Measurements from ENCODE around the gene ARFGAP2. TPM values are rescaled to one million over a fixed set of nuclear protein-coding genes. Genes with fewer than 3 reads are reported as not detected.

Gene ARFGAP2
- total and polyA plus RNA-seq, 9 of the 15 experiments (the other 6 are each of a cell fraction or from before 2014, with no cell fraction given): 29.1 to 140 (median 90.1) TPM

DNA sequence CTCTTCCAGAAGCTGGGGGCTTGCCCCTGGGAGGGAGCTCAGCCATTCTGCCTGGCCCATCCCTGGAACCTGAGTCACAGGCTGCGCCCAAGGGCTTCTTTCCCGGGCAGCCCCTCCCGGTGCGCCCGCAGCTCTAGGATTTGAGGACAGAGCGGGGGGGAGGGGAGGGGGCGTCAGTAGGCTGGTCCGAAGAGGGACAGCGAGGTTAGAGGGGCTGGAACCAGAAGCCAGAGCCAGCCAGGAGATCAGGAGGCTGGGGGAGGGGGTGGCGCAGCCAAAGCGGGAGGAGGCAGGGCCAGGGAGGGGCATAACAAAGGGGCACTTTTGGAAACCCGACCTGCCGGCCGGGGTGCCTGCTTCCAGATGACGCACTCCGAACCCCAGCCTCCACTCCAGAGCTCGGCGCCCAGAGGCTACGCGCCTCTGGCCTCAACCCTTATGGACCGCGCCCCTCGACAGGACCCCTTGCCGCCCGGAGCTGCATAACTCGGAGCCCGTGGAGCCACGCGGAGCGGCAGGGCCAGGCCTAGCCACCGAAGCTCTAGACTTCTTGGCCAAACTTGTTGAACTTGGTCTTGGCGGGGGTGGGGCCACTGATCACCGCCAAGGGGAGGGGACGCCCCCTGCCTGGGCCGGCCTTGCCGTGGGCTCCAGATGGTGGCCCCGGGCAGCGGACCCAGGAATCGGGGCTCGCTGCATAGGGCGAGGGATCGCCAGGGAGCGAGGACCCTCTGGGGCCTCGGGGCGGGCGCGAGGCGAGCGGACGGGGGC is 8.8 kb upstream of the ARFGAP2 start (continued):
- TF ChIP-seq JUN (IDR thresholded peaks at IDR 0.05; ENCODE audit: borderline replicate concordance, low read depth, low read length): no peak
- no peak for TF ChIP-seq JUN (CRISPR knock-in tag; IDR thresholded peaks at IDR 0.05; ENCODE audit: borderline replicate concordance)
- TF ChIP-seq, protein P1, sequence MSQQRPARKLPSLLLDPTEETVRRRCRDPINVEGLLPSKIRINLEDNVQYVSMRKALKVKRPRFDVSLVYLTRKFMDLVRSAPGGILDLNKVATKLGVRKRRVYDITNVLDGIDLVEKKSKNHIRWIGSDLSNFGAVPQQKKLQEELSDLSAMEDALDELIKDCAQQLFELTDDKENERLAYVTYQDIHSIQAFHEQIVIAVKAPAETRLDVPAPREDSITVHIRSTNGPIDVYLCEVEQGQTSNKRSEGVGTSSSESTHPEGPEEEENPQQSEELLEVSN (IDR thresholded peaks at IDR 0.05; ENCODE audit: borderline replicate concordance in 1 of 2, extremely low read depth in 1 of 2, insufficient read depth in 1 of 2, insufficient read length in 1 of 2, low read depth in 1 of 2, low read length in 1 of 2, poor library complexity in 1 of 2, severe bottlenecking in 1 of 2): peak in 1 of 2 experiments; percentile 42
- peak; percentile 17; the same call in 1 of the 2 replicates for TF ChIP-seq USF1 (CRISPR knock-in tag; IDR thresholded peaks at IDR 0.05)
- TF ChIP-seq NCOA6 (IDR thresholded peaks at IDR 0.05): peak; percentile 87; the same call in 1 of the 2 replicates
- peak; percentile 36 for TF ChIP-seq EGR1 (conservative IDR thresholded peaks at IDR 0.05)

GRCh38 chr11:47184711-47185304 is 8.1 kb upstream of the ARFGAP2 start:
- Histone ChIP-seq H3K9me1 (ENCODE audit: control insufficient read depth, insufficient read depth, low read length) (no peaks in the 10 kb centered on the region), H2AFZ (ENCODE audit: low read depth, low read length) (no peak overlapping the region), H4K20me1 (replicated peaks; ENCODE audit: control insufficient read depth, insufficient read depth, low read length) (no peaks in the 10 kb centered on the region), H3K9me3 (replicated peaks; ENCODE audit: control insufficient read depth, insufficient read depth, low read depth, low read length) (no peaks in the 10 kb centered on the region), H3K9ac (ENCODE audit: insufficient read depth in 1 of 2, low read depth in 2 of 2, low read length in 2 of 2) (peak overlapping the region in 1 of 2 experiments; percentile 93; a peak in 2 of 4 replicates), H3K4me1 (replicated peaks in 1 of 2; ENCODE audit: control insufficient read depth in 2 of 2, insufficient read depth in 2 of 2, low read length in 2 of 2) (peaks cover 7 to 43% of the 10 kb centered on the region in 2 experiments), H3K4me3 (peak overlapping the region; percentile 61; the same call in 1 of the 2 replicates), H3K27me3 (ENCODE audit: control insufficient read depth in 2 of 2, insufficient read depth in 2 of 2, low read length in 2 of 2) (peaks cover 2 to 7% of the 10 kb centered on the region in 2 experiments; a peak in 2 of 5 replicates), H3K4me2 (ENCODE audit: insufficient read depth, low read length) (no peak overlapping the region), H3K36me3 (ENCODE audit: control insufficient read depth, insufficient read depth, low read length) (no peaks in the 10 kb centered on the region), H3K27ac (ENCODE audit: extremely low read depth, low read depth, low read length) (no peak overlapping the region), H3K79me2 (ENCODE audit: control insufficient read depth, insufficient read depth, low read length) (no peaks in the 10 kb centered on the region)
- in situ Hi-C loops (cut with MboI) (no loop called here), intact Hi-C loops (cut with micrococcal nuclease) (no loop called here)
- POLR2A ChIA-PET: interaction anchor here (0.9 to 2.0 kb wide), 3 partner anchors 13 to 30 kb away, joined by 4 to 7 read pairs (median 5); partner anchors contain the start of gene DDB2
- ATAC-seq (no peak), FAIRE-seq (no peak), DNase-seq (ENCODE audit: extremely low read depth in 1 of 4, low spot score in 3 of 4) (no peak)
- WGBS (ENCODE audit: insufficient coverage, low coverage, missing lambda C conversion rate): 84% methylated on average over 11 of the region's 13 CpGs
- no TSS peak for BruUV-seq (replicated peaks)
- TF ChIP-seq CBX2 (IDR thresholded peaks at IDR 0.05; ENCODE audit: insufficient read depth, low read length, poor library complexity, severe bottlenecking): no peak
- no peak for TF ChIP-seq MAZ (CRISPR knock-in tag; conservative IDR thresholded peaks at IDR 0.05 in 1 of 2, IDR thresholded peaks at IDR 0.05 in 1 of 2)
- TF ChIP-seq KLF10 (CRISPR knock-in tag; IDR thresholded peaks at IDR 0.05): no peak
- TF ChIP-seq GABPB2 (CRISPR knock-in tag; conservative IDR thresholded peaks at IDR 0.05): no peak
- TF ChIP-seq, protein P2, sequence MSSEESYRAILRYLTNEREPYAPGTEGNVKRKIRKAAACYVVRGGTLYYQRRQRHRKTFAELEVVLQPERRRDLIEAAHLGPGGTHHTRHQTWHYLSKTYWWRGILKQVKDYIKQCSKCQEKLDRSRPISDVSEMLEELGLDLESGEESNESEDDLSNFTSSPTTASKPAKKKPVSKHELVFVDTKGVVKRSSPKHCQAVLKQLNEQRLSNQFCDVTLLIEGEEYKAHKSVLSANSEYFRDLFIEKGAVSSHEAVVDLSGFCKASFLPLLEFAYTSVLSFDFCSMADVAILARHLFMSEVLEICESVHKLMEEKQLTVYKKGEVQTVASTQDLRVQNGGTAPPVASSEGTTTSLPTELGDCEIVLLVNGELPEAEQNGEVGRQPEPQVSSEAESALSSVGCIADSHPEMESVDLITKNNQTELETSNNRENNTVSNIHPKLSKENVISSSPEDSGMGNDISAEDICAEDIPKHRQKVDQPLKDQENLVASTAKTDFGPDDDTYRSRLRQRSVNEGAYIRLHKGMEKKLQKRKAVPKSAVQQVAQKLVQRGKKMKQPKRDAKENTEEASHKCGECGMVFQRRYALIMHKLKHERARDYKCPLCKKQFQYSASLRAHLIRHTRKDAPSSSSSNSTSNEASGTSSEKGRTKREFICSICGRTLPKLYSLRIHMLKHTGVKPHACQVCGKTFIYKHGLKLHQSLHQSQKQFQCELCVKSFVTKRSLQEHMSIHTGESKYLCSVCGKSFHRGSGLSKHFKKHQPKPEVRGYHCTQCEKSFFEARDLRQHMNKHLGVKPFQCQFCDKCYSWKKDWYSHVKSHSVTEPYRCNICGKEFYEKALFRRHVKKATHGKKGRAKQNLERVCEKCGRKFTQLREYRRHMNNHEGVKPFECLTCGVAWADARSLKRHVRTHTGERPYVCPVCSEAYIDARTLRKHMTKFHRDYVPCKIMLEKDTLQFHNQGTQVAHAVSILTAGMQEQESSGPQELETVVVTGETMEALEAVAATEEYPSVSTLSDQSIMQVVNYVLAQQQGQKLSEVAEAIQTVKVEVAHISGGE (CRISPR knock-in tag; IDR thresholded peaks at IDR 0.05): no peak
- TF ChIP-seq RBM22 (IDR thresholded peaks at IDR 0.05; ENCODE audit: low read depth, low read length, poor library complexity, severe bottlenecking): no peak
- CTCF ChIA-PET (ENCODE audit: low intra/inter-chr PET ratio): no interaction called here
